ENCODE results near the gene SOCS3.
"Not testable (repeated sequence)": the region's sequence is repeated elsewhere in the genome, so short reads cannot be mapped to it uniquely, and the experiment has no call there.

Gene SOCS3

DNA sequence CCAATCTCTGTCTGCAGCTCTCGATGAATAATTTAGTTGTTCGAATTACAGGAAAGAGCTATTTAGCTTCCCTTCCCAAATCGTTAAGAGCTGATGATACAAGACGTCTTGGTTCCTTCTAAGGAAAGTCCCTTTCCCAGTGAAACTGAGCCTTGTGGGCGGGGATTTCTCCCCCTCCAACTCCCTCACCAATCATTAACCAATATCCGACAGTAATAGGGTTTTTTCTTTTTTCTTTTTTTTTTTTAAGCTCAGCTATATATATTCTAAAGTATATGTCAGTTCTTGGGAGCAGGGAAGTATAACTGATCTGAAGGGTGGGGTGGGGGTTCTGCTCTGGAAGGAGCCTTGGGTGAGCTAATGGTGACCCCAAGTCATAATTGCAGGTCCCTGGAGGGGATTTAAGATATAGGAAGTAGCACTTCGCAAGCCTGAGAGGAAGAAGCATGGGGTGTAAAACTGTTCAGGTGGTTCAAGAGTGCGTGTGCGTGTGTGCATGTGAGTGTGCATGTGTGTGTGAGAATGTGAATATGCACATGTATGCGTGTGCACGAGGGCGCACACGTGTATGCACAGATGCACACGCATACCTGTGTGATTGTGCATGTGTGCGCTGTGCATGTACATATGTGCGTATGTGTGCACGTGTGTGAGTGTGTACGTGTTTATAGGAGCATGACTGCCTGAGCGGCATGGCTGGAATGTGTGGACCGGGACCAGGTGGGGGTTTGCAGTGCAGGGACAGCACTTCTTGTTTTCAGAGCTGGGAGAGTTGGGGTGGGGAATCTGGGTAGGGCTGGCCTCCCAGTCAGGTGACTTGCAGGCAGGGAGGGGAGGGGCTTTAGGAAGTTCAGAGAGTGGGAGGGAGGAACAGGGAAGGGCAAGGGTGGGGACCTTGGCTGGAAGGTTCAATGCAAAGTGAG lies 42.7 kb downstream of the SOCS3 start:
- DNase-seq (ENCODE audit: low read depth): no peak
- no peak overlapping the region for H3K4me3 ChIP-seq (ENCODE audit: low read depth, low read length)

DNA sequence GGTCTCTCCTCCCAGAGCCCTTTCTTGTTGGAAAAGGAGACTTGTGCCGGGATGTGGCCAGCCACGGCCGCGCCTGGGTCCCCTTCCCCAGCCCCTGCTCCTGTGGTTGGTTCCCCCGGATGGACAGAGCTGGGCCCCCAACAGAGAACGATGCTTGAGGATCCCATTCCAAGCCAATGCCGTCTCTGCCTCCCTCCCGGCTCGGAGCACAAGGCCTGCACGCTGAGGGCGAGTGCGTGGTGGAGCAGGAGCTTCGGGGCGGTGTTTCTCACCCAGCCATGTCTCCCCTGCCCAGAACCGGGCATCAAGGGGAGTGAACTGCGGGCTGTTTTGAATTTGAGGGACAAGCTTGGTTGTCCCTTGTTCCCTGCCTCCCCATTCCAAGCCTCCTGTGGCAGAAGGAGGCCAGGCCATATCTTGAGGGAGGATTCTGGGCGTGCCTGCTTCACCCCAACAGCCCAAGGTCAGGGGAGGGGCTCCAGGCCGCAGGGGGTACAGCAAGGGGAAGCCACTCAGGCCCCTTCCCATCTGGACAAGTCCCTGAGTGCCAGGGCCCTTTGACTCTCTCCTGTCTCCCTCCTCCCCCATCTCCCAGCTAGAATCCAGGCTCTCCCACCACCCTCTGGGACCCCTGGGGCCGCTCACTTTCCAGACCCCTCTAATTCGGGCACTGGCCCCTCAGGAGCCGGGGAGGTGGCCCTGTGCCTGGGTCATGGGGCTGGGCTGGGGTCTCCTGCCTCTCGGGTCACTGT lies 43.6 kb downstream of the SOCS3 start:
- DNase-seq (ENCODE audit: low read depth): no peak
- peak overlapping the region; percentile 6 for H3K4me3 ChIP-seq (ENCODE audit: low read depth, low read length)

DNA sequence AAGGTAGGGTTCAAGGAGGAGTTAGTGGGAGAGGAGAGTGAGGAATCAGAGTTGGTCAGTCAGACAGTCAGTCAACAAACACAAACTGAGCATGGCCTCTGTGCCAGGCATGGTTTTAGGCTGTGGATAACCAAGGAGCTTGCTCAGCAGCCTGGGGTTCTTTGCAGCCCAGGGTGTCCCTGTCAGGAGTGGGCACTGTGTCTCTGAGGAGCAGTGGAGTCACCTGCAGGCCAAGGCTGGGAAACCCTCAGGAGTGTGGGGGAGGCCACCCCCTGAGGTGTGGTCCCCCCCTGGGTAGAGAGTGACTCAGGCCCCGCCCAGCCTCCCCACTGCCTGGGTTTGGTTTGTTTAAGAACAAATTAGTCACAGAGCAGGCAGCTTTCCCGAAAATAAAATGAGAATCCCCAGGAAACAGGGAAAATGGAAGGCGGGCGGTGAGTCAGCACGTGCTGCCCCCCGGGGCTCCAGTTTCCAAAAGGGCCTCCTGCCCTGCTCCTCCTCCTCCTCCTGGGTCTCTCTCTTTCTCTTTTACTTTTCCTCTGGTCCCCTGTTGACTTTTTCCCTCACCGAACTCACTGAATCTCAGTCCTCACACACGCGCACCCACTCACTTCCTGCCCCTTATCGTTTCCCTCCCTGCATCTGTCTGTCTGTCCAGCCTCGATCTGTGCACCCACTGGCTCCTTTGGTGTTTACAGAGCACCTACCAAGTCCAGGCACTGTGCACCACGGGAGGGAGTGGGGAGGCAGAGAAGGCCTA lies 44.3 kb downstream of the SOCS3 start:
- peak overlapping the region; percentile 6 for H3K4me3 ChIP-seq (ENCODE audit: low read depth, low read length)
- peak; percentile 85 for DNase-seq (ENCODE audit: low read depth)

DNA sequence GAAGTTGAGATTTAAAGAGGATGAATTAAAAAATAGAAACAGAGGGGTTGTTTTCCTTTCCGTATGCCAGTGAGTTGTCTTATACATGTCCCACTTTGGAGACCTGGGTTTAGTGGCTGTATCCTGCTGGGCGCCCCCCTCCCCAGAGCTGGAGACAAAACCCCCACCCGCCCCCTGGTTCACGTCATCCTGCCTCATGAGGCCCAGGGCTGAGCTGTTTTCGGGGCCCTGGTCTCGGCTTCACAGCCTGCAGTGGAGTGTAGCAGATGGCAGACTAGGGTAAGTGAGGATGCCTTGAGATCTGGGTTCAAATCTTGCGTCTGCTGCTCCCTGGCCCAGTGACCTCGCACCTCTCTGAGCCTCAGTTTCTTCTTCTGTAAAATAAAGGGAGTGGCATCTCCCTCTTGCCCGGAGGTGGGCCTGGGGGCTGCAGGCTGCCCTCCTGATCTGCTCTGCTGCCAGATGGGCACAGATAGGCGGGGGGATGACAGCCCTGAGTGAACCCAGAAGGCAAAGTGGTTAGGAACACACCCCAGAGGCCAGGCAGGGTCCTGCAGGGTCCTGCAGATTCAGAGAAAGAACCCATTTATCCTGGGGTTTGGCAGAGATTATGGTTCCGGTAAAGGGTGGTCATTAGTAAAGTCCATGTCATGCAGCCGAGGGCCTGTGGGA lies 45.1 kb downstream of the SOCS3 start:
- no peak overlapping the region for H3K4me3 ChIP-seq (ENCODE audit: low read depth, low read length)
- DNase-seq (ENCODE audit: low read depth): no peak

DNA sequence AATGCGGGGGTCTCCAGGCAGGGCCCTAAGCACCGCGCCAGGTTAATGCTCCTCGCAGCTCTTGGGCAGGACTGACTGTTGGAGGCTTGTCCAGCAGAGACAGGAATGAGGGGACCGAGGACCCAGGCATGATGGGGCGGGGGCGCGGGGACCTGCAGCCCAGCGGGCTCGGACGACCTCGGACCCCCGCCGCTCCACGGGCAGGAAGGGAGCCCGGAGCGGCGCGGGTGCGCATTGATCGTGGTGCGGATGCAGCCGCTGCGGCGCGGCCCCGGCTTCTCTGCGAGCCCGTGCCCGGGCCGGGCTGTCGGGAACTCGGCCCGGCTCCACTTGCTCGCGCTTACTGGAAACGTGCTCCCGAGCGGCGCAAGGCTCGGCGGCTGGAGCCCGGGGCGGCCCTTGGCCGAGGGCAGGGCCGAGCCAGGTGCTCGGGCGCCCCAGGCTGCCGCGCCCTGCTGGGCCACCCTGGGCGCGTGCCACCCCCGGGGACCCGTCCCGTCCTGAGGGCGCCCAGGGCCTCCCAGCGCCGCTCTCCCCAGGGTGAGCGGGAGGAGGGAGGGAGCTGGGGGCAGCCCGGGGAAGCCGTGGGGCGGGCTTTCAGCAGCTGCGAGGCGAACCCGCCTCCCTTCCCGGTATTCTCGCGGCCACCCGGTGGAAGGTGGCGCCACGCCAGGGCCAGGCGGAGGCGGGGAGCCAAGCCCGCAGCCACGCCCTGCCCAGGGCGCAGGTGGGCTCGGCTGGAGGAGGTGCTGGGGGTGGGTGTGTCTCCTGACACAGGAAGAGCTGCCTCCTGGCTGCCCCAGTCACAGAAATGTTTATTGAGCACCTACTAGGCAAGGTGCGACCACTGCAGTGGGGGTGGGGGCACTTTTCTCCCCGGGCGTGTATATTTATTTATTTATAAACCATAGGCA lies 45.9 kb downstream of the SOCS3 start:
- H3K4me3 ChIP-seq (ENCODE audit: low read depth, low read length): peak overlapping the region; percentile 33
- no peak for DNase-seq (ENCODE audit: low read depth)

DNA sequence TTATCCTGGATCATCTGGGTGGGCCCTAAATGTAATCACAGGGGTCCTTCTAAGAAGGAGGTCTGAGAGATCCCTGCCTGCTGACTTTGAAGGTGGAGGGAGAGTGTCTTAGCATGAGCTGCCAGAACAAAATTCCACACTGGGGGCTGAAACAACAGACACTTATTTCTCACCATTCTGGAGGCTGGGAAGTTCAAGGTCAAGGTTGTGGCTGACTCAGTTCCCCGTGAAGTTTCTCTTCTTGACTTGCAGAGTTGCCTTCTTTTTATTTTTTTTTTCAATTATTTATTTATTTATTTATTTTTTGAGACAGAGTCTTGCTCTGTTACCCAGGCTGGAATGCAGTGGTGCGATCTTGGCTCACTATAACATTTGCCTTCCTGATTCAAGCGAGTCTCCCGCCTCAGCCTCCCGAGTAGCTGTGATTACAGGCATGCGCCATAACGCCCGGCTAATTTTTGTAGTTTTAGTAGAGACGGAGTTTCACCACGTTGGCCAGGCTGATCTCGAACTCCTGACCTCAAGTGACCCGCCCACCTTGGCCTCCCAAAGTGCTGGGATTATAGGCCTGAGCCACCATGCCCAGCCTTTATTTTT lies 50.1 kb downstream of the SOCS3 start:
- not testable (repeated sequence) for H3K4me3 ChIP-seq (ENCODE audit: low read depth, low read length); DNase-seq (ENCODE audit: low read depth)

DNA sequence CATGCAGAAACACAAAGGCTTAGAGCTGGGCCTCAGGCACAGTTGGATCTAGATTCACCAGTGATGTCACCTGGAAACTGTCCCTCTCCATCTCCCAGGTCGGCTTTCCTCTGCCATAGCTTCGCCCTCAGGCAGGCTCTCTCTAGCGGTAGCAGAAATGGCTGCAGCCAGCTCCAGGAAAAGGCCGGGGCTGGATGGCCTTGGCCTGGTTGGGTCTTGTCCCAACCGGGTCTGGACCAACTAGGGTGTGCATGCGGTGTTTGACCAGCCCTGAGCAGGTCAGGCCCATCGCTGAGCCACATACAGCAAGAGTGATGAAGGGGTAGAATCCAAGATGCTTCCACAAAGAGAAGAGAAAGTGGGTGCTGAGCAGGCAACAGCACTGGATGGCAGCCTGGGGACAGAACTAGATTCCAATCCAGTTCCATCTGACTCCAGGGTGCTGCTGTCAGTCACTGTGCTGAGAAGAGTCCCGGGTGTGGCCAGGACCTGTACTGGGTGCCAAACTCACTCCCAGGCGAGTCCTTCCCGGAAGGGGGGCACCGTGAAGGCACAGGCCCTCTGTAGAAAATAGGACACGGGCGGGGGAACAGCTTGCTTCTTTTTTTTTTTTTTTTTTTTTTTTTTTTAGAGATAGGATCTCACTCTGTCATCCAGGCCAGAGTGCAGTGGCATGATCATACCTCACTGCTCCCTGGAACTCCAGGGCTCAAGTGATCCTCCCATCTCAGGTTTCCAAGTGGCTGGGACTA lies 51.8 kb downstream of the SOCS3 start:
- DNase-seq (ENCODE audit: low read depth): no peak
- H3K4me3 ChIP-seq (ENCODE audit: low read depth, low read length): no peak overlapping the region

DNA sequence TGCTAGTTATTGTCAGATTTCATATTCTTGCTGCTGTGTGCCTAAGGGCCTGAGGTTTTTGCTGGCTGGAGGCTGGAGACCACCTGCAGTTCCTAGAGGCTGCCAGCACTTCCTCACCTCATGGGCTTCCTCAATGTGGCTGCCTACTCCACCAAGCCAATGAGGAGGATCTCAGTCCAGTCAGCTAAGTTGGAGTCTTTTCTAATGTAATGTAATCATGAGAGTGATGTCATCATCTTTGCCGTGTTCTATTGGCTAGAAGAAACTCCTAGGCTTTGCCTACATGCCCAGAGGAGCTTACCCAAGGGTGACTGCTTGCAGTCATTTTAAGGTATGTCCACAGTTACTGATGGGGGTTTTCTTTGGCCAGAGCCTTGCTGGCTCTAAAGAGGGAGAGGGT lies 53.0 kb downstream of the SOCS3 start:
- H3K4me3 ChIP-seq (ENCODE audit: low read depth, low read length): no peak overlapping the region
- DNase-seq (ENCODE audit: low read depth): no peak
